MM.1S (cell line): ENCODE results near the gene FBXO42.

Source experiments
- DNase-seq: peaks from one replicate; pipeline ENCODE4 v3.0.0-alpha.2; 2015
- H2AFZ ChIP-seq: fragments of 300-600 bp; sonication (generic); 2 replicates; pipeline ENCODE4 v1.6.0; 2016; ENCODE audit warnings: antibody characterized with exemption, low read length
- H3F3A ChIP-seq: fragments of 300-600 bp; sonication (generic); 2 replicates; pipeline ENCODE4 v1.6.1; 2016; ENCODE audit warnings: mild to moderate bottlenecking, antibody characterized with exemption, low read length, moderate library complexity, mixed read lengths; ENCODE audit not compliant: insufficient read depth
- H3K27ac ChIP-seq: fragments of 300-600 bp; sonication (generic); 2 replicates; pipeline ENCODE4 v1.5.1; 2016; ENCODE audit warnings: mild to moderate bottlenecking, low read length
- H3K27me3 ChIP-seq: fragments of 300-600 bp; sonication (generic); replicated peaks from 2 replicates; pipeline ENCODE4 v1.6.0; 2016; ENCODE audit warnings: low read length; ENCODE audit not compliant: insufficient read depth
- H3K36me3 ChIP-seq: fragments of 300-600 bp; sonication (generic); replicated peaks from 2 replicates; pipeline ENCODE4 v1.6.1; 2016; ENCODE audit warnings: mild to moderate bottlenecking, low read length, mixed read lengths; ENCODE audit not compliant: insufficient read depth
- H3K4me1 ChIP-seq: fragments of 300-600 bp; sonication (generic); 2 replicates; pipeline ENCODE4 v1.6.1; 2016; ENCODE audit warnings: low read length, mixed read lengths
- H3K4me2 ChIP-seq: fragments of 300-600 bp; sonication (generic); 2 replicates; pipeline ENCODE4 v1.6.0; 2016; ENCODE audit warnings: low read depth, low read length
- H3K4me3 ChIP-seq: fragments of 300-600 bp; sonication (generic); 2 replicates; pipeline ENCODE4 v1.5.1; 2016; ENCODE audit warnings: low read length, mixed read lengths
- H3K79me2 ChIP-seq: fragments of 300-600 bp; sonication (generic); 2 replicates; pipeline ENCODE4 v1.6.1; 2016; ENCODE audit warnings: mixed run types, low read length, mixed read lengths
- H3K9ac ChIP-seq: fragments of 300-600 bp; sonication (generic); 2 replicates; pipeline ENCODE4 v1.6.1; 2016; ENCODE audit warnings: low read length, mixed read lengths
- H3K9me2 ChIP-seq: fragments of 300-600 bp; sonication (generic); replicated peaks from 2 replicates; pipeline ENCODE4 v1.6.1; 2016; ENCODE audit warnings: mild to moderate bottlenecking, low read length, mixed read lengths; ENCODE audit not compliant: insufficient read depth
- H3K9me3 ChIP-seq: fragments of 300-600 bp; sonication (generic); replicated peaks from 2 replicates; pipeline ENCODE4 v1.6.1; 2016; ENCODE audit warnings: mild to moderate bottlenecking, low read length, mixed read lengths; ENCODE audit not compliant: insufficient read depth
- H4K20me1 ChIP-seq: fragments of 300-600 bp; sonication (generic); 2 replicates; pipeline ENCODE4 v1.6.1; 2016; ENCODE audit warnings: mild to moderate bottlenecking, low read length, moderate library complexity, mixed read lengths; ENCODE audit not compliant: insufficient read depth
- EZH2 ChIP-seq: fragments of 300-600 bp; sonication (generic); optimal IDR thresholded peaks from 2 replicates; pipeline ENCODE3; 2017; ENCODE audit warnings: low read depth, mild to moderate bottlenecking, antibody characterized with exemption, low read length, mixed read lengths
- EZH2phosphoT487 ChIP-seq: fragments of 300-600 bp; sonication (generic); IDR thresholded peaks from 2 replicates; pipeline ENCODE4 v1.6.1; 2018; ENCODE audit warnings: antibody characterized with exemption, low read length
- TF ChIP-seq, protein P1 (sequence below): fragments of 300-600 bp; sonication (generic); IDR thresholded peaks from 2 replicates; pipeline ENCODE4 v1.5.1; 2016; ENCODE audit warnings: antibody characterized with exemption, low read length, mixed read lengths

The FBXO42 gene

DNA sequence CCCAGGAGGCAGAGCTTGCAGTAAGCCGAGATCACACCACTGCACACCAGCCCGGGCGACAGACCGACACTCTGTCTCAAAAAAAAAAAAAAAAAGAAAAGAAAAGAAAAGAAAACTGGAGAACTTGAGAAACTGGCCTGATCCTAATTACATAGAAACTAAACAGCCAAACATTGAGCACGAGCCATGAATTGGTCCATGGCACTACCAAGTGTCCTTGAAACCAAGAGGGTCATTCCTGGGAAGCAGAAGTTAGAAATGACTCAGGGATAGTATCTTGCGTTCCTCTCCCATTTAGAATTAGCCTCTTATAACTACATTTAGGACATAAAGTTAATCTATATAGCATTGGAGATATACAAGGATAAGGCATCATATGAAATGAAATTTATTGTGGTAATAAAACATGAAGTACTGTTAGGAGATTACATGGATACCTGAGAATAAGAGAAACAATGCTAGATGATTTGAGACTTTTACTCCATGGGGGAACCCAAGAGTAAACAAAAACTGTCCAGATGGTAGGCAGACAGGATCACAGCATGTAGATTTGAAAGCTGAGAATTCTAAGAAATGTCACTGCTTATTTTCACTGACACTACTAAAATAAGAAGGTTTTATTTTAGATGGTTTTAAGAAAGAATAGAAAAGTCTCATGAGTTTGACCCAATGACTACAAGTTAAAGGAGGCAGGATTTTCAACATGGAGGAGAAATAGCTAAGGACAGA is 75.8 kb downstream of the FBXO42 start:
- Histone ChIP-seq H4K20me1 (no peaks in the 10 kb centered on the region), H2AFZ (no peak overlapping the region), H3K4me1 (no peaks in the 10 kb centered on the region), H3K4me2 (no peak overlapping the region), H3F3A (no peaks in the 10 kb centered on the region), H3K79me2 (no peaks in the 10 kb centered on the region), H3K4me3 (no peak overlapping the region), H3K27ac (no peak overlapping the region), H3K9me2 (no peaks in the 10 kb centered on the region), H3K27me3 (no peaks in the 10 kb centered on the region), H3K36me3 (no peaks in the 10 kb centered on the region), H3K9ac (no peak overlapping the region), H3K9me3 (no peaks in the 10 kb centered on the region)
- TF ChIP-seq EZH2phosphoT487 (no peak), EZH2 (no peak)
- TF ChIP-seq, protein P1, sequence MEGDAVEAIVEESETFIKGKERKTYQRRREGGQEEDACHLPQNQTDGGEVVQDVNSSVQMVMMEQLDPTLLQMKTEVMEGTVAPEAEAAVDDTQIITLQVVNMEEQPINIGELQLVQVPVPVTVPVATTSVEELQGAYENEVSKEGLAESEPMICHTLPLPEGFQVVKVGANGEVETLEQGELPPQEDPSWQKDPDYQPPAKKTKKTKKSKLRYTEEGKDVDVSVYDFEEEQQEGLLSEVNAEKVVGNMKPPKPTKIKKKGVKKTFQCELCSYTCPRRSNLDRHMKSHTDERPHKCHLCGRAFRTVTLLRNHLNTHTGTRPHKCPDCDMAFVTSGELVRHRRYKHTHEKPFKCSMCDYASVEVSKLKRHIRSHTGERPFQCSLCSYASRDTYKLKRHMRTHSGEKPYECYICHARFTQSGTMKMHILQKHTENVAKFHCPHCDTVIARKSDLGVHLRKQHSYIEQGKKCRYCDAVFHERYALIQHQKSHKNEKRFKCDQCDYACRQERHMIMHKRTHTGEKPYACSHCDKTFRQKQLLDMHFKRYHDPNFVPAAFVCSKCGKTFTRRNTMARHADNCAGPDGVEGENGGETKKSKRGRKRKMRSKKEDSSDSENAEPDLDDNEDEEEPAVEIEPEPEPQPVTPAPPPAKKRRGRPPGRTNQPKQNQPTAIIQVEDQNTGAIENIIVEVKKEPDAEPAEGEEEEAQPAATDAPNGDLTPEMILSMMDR = no peak
- no peak for DNase-seq

DNA sequence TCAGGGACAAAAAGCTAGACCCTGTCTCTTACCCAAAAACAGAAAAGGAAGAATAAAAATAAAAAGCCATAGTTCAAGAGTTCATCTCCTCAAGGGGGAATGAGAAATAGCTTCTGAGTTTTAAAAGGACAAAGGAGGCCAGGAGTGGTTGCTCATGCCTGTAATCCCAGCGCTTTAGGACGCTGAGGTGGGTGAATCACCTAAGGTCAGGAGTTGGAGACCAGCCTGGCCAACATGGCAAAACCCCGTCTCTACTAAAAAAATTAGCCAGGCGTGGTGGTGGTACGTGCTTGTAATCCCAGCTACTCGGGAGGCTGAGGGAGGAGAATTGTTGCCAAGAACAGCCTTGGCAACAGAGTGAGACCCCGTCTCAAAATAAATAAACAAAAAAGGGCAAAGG is 76.7 kb downstream of the FBXO42 start:
- H3K9ac ChIP-seq = no peak overlapping the region
- no peaks in the 10 kb centered on the region for H3K36me3 ChIP-seq
- H3K9me3 ChIP-seq = no peaks in the 10 kb centered on the region
- no peaks in the 10 kb centered on the region for H4K20me1 ChIP-seq
- no peaks in the 10 kb centered on the region for H3K27me3 ChIP-seq
- H3F3A ChIP-seq = no peaks in the 10 kb centered on the region
- TF ChIP-seq, protein P1 = no peak
- TF ChIP-seq EZH2phosphoT487 = no peak
- TF ChIP-seq EZH2 = no peak
- H3K27ac ChIP-seq = no peak overlapping the region
- no peaks in the 10 kb centered on the region for H3K9me2 ChIP-seq
- no peaks in the 10 kb centered on the region for H3K79me2 ChIP-seq
- H3K4me2 ChIP-seq = no peak overlapping the region
- DNase-seq = no peak
- H3K4me1 ChIP-seq = no peaks in the 10 kb centered on the region
- no peak overlapping the region for H2AFZ ChIP-seq
- H3K4me3 ChIP-seq = no peak overlapping the region

DNA sequence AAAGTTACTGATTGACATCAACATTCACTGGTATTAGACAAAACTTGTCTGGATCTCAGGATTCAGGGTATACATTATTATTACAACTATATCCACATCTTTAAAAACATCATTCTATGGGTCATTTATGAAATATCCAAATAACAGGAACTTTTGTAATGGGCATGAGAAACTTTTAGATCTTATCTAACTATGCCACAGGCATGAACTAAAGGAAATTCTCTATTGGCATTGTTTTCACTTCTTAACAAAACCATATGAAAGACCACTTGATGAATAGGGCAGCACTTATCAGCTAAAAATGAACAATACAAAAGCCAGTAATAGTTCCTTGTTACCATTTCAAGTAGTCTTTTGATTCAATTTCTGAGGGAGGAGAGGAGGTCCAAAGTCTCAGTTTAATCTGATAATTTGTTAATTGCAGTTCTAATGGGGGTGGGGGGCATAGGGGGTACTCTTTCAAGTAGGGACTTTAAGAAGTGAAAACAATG is 84.5 kb downstream of the FBXO42 start:
- Histone ChIP-seq H3F3A (no peaks in the 10 kb centered on the region), H3K9me2 (no peaks in the 10 kb centered on the region), H3K4me1 (no peaks in the 10 kb centered on the region), H3K4me2 (no peak overlapping the region), H3K27me3 (no peaks in the 10 kb centered on the region), H3K79me2 (no peaks in the 10 kb centered on the region), H3K36me3 (no peaks in the 10 kb centered on the region), H3K9me3 (no peaks in the 10 kb centered on the region), H2AFZ (no peak overlapping the region), H3K9ac (no peak overlapping the region), H4K20me1 (no peaks in the 10 kb centered on the region), H3K27ac (no peak overlapping the region), H3K4me3 (no peak overlapping the region)
- DNase-seq = no peak
- TF ChIP-seq EZH2phosphoT487 (no peak), EZH2 (no peak)
- TF ChIP-seq, protein P1 = no peak
